ENCODE results near the gene KIF5C.
"Not testable (repeated sequence)": the region's sequence is repeated elsewhere in the genome, so short reads cannot be mapped to it uniquely, and the experiment has no call there.

KIF5C gene

DNA sequence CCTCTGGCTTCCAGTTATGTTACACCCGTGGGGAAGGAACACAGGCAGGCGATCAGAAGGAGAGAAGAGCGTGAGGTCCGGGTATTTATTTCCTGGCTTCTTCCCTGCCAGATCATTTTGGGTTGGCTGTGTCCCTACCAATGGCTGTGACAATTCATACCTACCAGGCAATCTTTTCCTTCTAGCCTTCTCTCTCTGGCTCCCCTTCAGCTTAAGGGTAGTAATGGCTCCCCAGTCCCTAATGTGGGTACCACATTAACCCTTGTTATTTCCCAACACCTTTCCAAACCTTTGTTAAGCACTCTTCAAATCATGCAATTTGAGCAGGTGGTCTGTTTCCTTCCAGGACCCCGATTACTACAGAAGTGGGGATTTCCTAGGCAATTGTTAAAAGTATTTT is 84.7 kb downstream of the KIF5C start:
- DNase-seq (ENCODE audit: extremely low read depth in 1 of 2, low read depth in 1 of 2), result no peak

DNA sequence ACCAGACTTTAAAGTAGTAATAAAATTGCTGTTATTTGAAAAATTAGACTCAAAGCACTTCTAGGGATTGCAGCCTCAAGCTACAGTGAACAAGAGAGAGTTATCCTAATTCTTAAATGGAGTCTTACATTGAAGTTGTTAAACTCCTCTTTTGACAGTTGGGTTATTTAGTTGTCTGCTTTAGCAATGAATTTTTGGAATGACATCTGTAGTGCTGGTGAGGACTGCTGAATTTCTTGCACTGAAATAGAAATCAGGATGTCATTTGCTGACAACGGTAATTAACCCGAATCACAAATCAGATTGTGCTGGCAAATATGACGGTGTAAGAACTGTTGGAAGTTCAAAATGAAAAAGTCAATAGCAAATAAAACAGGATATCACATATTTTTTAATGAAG is 85.5 kb downstream of the KIF5C start:
- no peak for DNase-seq (ENCODE audit: extremely low read depth in 1 of 2, low read depth in 1 of 2)

DNA sequence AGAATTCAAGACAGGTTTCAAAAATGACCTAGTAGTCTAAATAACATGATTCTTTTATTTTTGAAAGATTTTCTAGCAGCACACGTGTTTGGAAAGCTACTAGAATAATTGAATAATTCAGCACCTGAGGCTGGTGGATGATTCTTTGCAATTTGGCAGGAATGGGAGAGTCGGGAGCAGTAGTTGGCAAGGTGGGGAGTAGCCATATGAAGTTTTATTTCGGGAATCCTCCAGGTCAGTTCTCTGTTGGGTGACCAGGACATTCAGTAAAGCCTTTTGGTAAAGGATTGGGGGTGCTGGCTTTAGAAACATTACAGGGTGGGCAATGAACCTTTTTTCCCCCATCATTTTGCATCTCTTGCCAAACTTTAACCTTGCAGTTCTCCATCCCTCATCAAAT is 88.4 kb downstream of the KIF5C start:
- DNase-seq (ENCODE audit: extremely low read depth in 1 of 2, low read depth in 1 of 2), result no peak

DNA sequence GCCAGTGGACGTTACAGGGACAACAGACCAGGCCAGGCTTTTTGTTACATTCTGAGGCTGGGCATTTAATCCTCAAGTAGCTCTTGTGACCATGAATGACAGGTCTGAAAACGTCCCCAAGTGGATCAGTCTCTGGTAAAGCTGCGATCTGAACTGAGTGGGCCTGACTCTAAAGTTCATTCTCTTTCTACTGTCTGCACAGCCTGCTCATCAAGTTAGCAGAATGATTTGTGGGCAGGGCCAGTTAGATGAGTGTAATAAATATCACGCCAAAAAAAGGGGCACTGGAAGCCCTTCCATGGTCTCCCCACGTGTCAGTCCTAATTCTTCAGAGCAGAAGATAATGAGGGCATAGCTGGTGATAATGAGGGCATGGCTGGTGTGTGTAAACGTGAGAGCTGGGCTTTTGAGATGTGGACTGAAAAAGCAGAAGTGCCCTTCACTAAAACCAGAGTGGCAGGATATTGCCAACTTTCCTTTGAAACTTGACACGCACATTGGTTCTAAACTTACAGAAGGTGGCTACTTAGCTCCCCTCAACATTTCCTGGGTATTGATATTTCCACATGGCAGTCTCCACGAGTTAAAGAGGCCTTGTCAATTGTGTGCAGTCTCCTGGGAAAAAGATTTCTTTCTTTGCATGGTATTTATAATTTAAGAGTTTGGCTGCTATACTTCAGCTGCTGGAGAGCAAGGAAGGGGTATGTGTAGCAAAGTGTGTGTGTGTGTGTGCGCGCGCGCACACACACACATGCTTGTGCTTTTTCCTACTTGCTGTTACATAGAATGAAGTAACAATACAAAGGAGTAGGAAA is 90.8 kb downstream of the KIF5C start:
- no peak for DNase-seq (ENCODE audit: extremely low read depth in 1 of 2, low read depth in 1 of 2)

DNA sequence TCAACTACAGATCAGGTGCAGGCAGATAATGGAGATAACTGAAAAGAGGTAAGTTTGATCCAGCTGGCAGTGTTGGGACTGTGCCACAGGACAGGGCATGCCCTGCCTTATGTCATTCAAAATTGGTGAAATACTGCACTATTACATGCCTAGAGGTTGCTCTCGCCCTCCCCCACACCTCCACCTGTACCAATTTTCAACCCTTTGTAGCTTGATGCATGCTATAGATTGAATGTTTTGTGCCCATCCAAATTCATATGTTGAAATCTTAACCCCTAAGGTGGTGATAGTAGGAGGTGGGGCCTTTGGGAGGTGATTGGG is 91.4 kb downstream of the KIF5C start:
- DNase-seq (ENCODE audit: extremely low read depth in 1 of 2, low read depth in 1 of 2), result no peak

DNA sequence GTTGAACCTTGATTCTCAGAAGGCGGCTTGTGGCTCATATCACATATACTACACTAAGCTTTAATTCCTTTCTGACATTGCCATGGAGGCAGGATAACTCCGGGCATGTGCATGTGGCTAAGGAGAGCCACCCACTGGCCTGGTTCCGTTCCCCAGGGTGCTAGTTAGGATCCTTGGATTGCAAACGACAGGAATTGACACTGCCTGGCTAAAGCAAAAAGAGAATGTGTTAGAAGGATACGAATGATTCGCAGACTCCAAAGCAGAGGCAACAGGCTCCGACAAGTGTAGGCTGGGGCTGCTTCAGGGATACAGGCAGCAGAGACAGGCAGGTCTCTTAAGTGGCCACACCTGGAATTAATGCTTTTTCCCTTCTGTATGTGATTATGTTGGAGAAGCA is 92.0 kb downstream of the KIF5C start:
- no peak for DNase-seq (ENCODE audit: extremely low read depth in 1 of 2, low read depth in 1 of 2)

DNA sequence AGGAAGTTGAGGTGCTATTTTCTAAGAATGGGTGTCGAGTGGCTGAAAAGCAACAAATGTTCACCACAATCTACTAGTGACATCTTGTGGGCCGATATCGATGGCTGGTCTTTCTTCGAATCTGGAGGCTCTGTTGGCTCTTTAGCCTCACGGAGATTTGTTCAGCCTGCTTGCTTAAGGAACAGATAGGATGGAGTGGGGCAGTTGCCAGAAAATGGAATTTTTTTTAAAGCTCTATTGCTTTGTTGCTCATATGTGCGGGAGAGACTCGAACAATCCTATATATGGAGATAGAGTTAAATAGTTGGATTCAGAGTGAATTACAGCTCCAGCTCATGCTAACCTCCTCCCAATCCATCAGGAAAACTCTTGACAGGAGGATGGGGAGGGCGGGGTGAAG is 92.6 kb downstream of the KIF5C start:
- DNase-seq (ENCODE audit: extremely low read depth in 1 of 2, low read depth in 1 of 2), result no peak

DNA sequence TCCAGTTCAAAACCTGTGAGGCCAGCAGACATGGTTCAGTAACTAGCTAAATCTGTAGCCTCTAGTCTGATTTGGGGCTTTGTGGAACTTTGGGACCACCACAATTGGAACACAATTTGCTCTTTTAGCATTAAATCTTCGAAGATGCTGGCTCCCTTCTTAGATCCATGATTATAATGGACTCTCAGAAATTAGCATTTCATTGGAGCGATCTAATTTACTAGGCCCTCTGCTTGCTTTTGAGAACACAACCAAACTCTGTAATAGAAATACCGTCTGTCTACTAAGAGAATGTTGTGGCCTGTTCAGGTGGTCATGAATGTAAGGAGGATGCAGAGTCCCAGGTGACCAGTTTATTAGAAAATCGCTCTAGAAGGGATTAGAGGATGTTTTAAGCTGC is 93.3 kb downstream of the KIF5C start:
- DNase-seq (ENCODE audit: extremely low read depth in 1 of 2, low read depth in 1 of 2), result no peak

DNA sequence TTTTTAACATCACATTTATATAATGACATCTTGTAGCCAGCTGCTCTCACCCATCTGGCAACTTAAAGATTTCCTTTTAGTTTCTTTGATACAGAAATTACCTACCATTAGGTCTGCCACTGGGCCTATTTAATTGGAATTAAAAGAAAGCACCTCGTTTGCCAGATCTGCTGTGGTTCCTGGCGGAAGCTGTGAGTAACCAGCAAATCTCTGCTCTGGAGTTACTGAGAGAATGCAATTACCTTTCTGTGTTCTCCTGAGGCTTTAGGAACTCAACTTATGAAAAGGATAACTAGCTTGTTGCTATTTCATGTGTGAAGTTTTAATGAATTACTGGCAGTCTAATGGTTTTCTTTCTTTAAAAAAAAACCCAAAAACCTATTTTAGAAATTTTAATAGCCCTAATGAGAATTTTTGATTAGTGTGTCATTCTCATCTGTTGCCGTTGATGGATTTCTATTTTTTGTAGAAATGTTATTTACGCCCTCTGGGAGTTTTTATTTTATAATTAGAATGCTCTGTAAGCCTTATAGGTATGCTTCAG is 93.8 kb downstream of the KIF5C start:
- DNase-seq (ENCODE audit: extremely low read depth in 1 of 2, low read depth in 1 of 2), result no peak

DNA sequence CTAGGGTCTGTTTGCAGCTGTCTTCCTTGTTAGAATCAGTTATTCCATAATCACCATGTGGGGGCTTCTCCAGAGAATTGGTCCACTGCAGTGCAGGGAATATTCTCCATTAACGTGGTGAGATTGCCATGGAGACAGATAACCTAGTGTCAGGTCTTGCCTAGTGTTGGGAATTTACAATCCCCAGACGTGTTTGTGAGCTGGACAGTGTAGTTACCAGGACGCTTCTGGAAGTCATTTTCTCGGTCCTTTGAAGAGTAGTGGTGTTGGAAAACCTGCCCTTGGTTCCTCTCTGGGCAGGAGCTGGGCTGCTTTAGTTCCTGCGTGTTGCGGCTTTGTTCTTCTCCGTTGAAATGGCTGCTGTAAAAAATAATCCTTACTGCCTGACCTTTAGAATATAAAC is 94.6 kb downstream of the KIF5C start:
- DNase-seq (ENCODE audit: extremely low read depth in 1 of 2, low read depth in 1 of 2), result no peak

DNA sequence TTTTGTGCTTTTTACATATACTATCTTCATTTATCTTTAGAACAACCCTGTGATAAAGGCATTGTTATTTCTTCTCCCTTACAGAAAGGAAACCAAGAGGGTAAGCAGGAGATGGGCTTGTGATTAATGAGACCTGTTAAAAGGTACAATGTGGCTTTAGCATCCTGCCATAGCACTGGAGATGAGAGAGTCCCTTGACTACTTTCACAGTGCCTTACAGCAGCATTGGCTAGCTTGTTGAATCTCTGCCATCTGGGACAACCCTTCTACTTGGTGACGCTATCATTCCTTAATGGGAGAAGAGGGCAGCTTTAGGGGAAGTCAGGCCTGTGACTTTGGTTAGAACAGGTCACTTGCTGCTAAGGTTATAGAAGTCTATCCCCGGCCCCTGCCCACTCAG is 95.4 kb downstream of the KIF5C start:
- DNase-seq (ENCODE audit: extremely low read depth in 1 of 2, low read depth in 1 of 2), result no peak

DNA sequence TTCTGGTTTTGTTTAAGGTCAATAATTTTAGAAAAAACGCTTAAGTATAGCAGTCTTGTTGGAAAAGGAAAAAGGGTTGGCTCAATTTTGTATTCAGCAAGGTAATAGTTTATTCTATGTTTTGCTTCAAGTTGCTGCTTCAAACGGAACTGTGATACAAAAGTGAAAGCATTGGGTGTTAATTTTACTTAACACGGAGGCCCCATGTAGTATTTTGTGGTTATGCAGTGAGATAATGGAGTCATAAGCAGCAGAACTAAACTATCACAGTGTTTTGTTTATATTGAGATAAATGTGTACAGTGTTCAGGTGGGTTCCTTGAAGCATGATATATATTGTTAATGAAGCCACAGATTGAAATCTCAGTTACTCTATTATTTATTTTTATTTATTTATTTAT is 96.5 kb downstream of the KIF5C start:
- DNase-seq (ENCODE audit: extremely low read depth in 1 of 2, low read depth in 1 of 2), result no peak

DNA sequence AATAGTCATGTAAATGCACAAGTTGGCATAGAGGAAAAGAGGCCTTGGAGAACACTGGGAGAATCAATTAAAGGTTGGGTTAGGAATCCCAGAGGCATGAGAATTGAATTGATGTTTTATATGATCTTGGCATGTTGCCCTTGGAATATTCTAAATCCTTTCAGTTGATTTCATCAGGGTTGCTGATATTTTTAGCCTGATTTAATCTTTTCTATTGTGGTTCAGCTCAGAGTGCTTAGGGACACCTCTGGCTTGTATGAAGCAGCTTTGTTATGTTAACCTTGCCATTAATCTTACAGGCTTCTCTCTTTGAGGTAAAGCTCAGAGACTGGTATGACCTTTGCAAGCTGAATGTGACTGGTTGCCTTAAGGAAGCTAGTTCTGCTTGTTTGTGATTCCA is 99.1 kb downstream of the KIF5C start:
- DNase-seq (ENCODE audit: extremely low read depth in 1 of 2, low read depth in 1 of 2), result no peak

DNA sequence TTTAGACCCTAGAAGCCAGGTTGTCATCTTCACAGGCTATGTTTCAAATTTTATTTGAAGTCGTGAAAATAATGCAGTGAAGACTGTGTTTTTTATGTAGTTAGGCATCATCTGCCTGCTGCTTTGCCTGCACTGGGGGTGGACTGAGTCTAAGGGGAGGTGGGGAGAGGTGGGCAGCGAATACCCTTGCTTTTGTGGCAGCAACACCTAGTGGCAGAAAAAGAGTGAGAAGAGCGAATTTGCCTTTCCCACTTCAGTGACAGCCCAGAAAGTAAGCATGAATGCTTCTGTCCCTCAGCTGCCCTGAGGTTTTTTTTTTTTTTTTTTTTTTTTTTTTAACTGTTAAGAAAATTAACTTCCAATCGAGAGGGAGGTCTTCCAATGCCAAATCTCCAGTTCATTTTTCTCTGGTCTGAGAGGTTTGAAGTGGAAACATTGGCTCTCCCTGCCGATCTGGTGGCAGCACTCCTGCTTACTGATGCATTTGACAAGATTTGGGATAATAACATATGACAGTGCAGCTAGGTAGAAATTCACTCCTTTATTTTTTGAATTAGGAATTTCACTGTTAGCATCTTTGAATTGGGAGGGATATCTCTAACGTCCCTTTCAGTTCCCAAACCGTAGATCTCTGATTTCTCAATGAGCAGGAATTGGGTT is 103.1 kb downstream of the KIF5C start:
- no peak for DNase-seq (ENCODE audit: extremely low read depth in 1 of 2, low read depth in 1 of 2)

DNA sequence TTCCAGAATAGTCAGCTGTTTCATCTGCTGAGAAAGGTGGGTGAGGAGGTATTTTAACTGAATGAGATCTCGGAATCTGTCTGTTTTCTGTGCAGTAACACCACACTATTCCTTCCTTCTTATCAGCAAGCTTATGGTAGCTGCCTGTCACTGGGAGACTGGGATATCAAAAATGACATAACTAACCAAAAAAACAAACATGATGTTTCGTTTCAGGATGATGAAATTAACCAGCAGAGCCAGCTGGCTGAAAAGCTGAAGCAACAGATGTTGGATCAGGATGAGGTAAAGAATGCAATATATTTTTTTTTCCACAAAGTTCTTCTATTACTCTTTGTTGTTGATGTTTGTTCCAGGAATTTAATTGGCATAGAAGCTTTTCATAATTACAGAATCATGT is 103.7 kb downstream of the KIF5C start:
- DNase-seq (ENCODE audit: extremely low read depth in 1 of 2, low read depth in 1 of 2), result no peak

DNA sequence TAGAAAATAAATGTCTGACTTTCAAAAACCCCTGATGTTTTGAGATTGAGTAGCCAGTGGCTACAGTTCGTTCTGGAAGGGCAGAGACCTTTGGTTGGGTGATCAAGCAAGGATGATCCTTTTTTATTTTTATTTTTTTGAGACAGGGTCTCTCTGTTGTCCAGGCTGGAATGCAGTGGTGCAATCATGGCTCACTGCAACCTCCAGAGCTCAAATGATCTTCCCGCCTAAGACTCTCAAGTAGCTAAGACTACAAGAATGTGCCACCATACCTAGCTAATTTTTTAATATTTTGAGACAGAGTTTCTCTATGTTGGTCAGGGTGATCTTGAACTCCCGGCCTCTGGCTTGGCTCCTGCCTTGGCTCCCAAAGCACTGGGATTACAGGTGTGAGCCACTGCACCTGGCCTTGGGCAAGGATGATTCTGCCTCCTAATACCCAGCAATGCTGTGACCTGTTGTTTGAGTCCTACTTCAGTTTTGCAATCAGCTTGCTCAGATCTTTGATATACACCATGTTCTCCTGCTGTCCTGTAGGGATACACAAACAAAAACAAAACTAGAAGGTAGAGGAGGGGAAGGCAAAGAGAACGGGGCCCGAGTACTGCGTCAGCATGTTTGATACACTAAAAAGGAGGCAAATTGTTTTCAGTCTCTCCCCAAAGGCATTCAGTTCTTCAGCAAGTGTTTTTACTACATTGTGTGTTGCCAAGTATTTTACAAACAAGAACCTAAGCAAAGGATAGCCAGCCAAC is 104.3 kb downstream of the KIF5C start:
- DNase-seq (ENCODE audit: extremely low read depth in 1 of 2, low read depth in 1 of 2), result no peak

DNA sequence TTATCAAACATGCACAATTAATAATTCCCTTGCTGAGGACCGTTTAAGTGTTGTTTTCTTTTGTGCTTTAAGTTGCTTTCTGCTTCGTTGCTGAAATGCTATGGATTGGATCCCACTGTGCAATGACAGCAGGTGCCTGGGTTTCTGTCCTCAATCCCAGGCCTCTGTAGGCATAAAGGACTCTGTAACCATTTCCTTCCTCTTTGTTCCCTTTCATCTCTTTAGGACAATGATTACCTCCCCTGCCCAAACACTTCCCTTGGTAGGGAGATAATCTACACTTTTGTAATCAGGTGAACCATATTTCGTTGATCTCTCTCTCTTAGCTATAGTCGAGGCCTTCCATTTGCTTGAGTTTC is 104.9 kb downstream of the KIF5C start:
- DNase-seq (ENCODE audit: extremely low read depth in 1 of 2, low read depth in 1 of 2), result no peak

DNA sequence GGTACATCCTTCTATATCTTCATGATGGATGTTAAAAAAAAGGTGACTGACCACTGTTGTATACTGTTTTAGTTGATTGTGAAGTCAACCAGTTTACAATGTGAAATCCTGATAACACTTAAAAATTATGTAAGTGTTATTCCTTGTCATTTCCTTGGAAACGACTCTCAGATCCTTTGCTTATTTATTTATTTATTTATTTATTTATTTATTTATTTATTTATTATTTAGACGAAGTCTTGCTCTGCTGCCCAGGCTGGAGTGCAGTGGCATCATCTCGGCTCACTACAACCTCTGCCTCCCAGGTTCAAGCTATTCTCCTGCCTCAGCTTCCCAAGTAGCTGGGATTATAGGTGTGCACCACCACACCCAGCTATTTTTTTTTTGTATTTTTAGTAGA is 105.5 kb downstream of the KIF5C start:
- not testable (repeated sequence) for DNase-seq (ENCODE audit: extremely low read depth in 1 of 2, low read depth in 1 of 2)

DNA sequence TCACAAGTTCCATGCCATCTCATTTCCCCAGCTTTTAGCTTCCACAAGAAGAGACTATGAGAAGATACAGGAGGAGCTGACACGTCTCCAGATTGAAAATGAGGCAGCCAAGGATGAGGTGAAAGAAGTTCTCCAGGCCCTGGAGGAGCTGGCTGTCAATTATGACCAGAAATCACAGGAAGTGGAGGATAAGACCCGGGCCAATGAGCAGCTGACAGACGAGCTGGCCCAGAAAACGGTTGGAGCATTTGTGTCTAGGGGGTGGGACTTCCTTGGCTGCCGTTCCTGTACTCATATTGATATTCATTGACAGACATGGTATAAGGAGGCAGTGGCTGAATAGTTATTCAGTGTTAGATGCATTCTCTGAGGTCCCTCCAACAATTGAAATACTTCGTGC is 106.3 kb downstream of the KIF5C start:
- DNase-seq (ENCODE audit: extremely low read depth in 1 of 2, low read depth in 1 of 2), result no peak

DNA sequence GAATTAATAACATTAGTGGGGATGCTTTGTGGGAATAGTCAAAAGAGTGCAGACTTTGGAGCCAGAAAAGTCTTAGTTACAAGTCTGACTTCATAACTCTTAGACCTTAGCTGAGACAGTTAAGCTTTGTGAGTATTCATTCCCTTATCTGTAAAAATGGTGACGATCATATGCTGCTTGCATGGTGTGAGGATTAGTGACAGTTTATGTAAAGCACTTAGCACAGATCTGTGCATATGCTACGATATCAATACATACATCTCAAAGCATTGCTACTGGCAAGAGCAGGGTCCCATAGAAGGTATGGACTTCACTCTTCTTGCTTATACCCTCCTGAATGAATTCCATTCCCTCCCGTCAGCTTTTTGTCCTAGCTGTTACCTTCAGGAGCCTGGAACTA is 106.8 kb downstream of the KIF5C start:
- no peak for DNase-seq (ENCODE audit: extremely low read depth in 1 of 2, low read depth in 1 of 2)

DNA sequence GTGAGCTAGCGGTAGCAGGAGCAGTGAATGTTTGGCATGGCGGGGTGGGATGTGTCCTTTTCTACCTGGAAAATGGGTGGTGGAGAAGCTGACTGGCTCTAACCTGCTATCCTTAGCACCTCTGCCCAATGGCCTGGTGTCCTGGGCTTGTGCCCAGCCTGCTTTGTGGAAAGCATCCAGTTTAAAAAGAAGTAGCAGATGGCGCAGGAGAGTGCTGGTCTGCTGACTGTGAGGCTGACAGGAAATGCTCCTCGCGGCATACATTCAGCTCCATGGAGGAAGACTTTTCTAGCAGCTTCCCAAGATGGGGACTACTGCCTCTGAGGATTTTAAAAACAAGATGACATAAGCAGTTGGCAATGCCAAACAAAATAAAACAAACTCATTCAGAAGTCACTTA is 107.3 kb downstream of the KIF5C start:
- DNase-seq (ENCODE audit: extremely low read depth in 1 of 2, low read depth in 1 of 2), result no peak

DNA sequence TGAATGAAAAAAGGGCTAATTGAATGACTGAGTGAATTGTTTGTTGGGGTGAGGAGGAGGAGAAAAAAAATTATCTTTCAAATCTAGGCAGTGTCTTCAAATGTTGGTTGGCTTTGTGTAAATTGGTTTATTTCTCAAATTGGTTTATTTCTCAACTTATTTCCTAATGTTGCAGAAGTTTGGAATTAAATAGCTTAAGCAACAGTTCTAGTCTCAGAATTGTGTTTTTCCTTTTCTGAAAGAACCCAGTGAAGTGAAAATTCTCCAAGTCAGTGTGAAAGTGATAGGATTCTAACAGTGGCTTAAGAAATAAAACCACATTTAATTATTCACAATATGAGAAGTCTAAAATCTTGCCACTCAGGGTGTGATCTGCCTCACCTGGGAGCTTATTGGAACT is 108.9 kb downstream of the KIF5C start:
- DNase-seq (ENCODE audit: extremely low read depth in 1 of 2, low read depth in 1 of 2), result no peak
